Sigmoid colon (tissue), 7 donors: ENCODE measurements around the gene ZBED3. TPM values are rescaled to one million over a fixed set of nuclear protein-coding genes. Genes with fewer than 3 reads are reported as not detected.
A peak's percentile ranks its signal among the peaks of the same experiment; 100 is the strongest.

Experiments used
- DNase-seq: peaks from one replicate; pipeline ENCODE4 v3.0.0-alpha.2; 2019
- H3K27ac ChIP-seq, 4 donors: fragments of 200-600 bp; sonication (generic); one replicate each; pipeline ENCODE4 v1.5.1; 2016 to 2019; ENCODE audit warnings: mild to moderate bottlenecking in 1 of 4
- H3K27me3 ChIP-seq, 3 donors: fragments of 200-600 bp; sonication (generic); one replicate each; pipeline ENCODE4 v1.5.1; 2019; ENCODE audit warnings: mild to moderate bottlenecking in 1 of 3
- H3K36me3 ChIP-seq, 4 donors: fragments of 200-600 bp; sonication (generic); one replicate each; pipeline ENCODE4 v1.5.1; 2016 to 2019
- H3K4me1 ChIP-seq, 4 donors: fragments of 200-600 bp; sonication (generic); one replicate each; pipeline ENCODE4 v1.5.1; 2017 to 2019
- H3K4me3 ChIP-seq, 4 donors: fragments of 200-600 bp; sonication (generic); one replicate each; pipeline ENCODE4 v1.5.1; 2017 to 2019; ENCODE audit warnings: mild to moderate bottlenecking in 2 of 4, moderate library complexity in 1 of 4
- H3K9me3 ChIP-seq, 4 donors: fragments of 200-600 bp in 3 of 4; sonication (generic) in 3 of 4; one replicate each; pipeline versions ENCODE4 v1.5.1 to v1.6.1; 2013 to 2019
- EP300 ChIP-seq, 4 donors: sonication (generic); formaldehyde crosslinking; IDR thresholded peaks; one replicate each; pipeline ENCODE4 v1.6.1; 2017; ENCODE audit warnings: antibody characterized with exemption in 4 of 4
- POLR2A ChIP-seq, 2 donors: fragments of 450-650 bp; IDR thresholded peaks; one replicate each; pipeline ENCODE4 v1.6.1; 2016; ENCODE audit warnings: antibody characterized with exemption in 2 of 2, mild to moderate bottlenecking in 2 of 2, moderate library complexity in 2 of 2
- POLR2AphosphoS5 ChIP-seq, 4 donors: sonication (generic); formaldehyde crosslinking; IDR thresholded peaks; one replicate each; pipeline ENCODE4 v1.6.1; 2017; ENCODE audit warnings: antibody characterized with exemption in 4 of 4
- WGBS, 2 donors: extraction: QIAGEN DNeasy Blood & Tissue Kit; methylation state at CpG; one replicate each; pipeline ENCODE4 v1.1.7; 2013; 5-methylcytosine and 5-hydroxymethylcytosine counted together
- intact Hi-C: fragments of 100-400 bp; cut with DNase I; formaldehyde crosslinking; loops from one replicate; pipeline ENCODE4 v1.15.1; 2023
- polyA plus RNA-seq, 3 donors: library from polyadenylated mRNA; stranded (reverse); fragments of 200-250 nt; gene quantifications; one replicate each; pipeline ENCODE4 v1.2.3, GENCODE V29; 2013
- total RNA-seq, 4 donors: library from RNA; depleted of rRNA; stranded (reverse); fragments of >200 nt; gene quantifications; one replicate each; pipeline ENCODE4 v1.1.0, GENCODE V29; 2016
- TF ChIP-seq, protein P1 (sequence below), 4 experiments: fragments of 450-650 bp in 3 of 4; fragments of 200-600 bp in 1 of 4; IDR thresholded peaks; one replicate each; pipeline ENCODE4 v1.5.1; 2016 to 2019; ENCODE audit warnings: antibody characterized with exemption in 4 of 4, mild to moderate bottlenecking in 3 of 4, moderate library complexity in 2 of 4
- donor health status: healthy with polysubstance abuse.
- donor health status: Bipolar disorder and iron deficiency.
- donor health status: healthy.

The ZBED3 gene
- total and polyA plus RNA-seq, 7 donors: 1.8 to 14.6 (median 7.7) TPM

DNA sequence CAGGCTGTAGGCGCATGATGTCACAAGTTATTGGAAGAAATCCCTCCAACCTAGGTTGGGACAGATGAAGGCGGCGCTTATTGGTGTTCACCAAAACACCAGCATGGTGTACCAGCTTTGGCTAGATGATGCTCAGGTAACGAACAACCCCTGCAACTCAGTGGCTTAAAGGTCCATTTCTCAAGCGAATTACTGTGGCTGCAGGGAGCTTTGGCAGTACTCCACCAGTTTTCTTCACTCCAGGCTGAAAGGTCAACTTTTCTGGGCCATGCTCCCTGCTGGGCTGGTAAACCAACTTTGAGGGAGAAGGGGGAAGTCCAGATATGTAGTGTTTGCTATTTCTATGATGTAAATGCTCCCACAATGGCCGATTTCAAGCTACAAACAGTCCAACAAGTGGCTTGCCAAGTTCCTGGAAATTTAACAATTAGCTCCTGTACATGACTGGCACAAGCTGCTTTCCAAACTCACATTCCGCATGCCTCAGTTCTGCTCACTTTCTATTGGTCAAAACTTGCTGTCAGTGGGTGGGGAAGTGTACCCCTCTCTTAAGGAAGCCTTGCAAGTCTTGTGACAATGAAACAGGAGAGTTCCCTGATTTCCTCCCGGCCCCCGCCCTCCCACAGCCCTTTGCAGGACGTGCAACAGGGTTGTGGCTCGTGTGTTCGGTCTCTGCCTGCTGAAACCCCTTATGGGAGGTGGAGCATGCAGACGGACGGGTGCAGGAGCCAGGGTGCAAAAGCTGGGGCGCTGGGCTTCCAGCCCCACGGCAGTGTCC lies 588 bp upstream of the ZBED3 start:
- no peak for TF ChIP-seq POLR2A (IDR thresholded peaks at IDR 0.05)
- TF ChIP-seq POLR2AphosphoS5 (IDR thresholded peaks at IDR 0.05): no peak
- TF ChIP-seq, protein P1, sequence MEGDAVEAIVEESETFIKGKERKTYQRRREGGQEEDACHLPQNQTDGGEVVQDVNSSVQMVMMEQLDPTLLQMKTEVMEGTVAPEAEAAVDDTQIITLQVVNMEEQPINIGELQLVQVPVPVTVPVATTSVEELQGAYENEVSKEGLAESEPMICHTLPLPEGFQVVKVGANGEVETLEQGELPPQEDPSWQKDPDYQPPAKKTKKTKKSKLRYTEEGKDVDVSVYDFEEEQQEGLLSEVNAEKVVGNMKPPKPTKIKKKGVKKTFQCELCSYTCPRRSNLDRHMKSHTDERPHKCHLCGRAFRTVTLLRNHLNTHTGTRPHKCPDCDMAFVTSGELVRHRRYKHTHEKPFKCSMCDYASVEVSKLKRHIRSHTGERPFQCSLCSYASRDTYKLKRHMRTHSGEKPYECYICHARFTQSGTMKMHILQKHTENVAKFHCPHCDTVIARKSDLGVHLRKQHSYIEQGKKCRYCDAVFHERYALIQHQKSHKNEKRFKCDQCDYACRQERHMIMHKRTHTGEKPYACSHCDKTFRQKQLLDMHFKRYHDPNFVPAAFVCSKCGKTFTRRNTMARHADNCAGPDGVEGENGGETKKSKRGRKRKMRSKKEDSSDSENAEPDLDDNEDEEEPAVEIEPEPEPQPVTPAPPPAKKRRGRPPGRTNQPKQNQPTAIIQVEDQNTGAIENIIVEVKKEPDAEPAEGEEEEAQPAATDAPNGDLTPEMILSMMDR (IDR thresholded peaks at IDR 0.05): no peak
- TF ChIP-seq EP300 (IDR thresholded peaks at IDR 0.05): no peak

GRCh38 chr5:77086368-77086688 lies 757 bp downstream of the ZBED3 start:
- peak overlapping the region; percentile 89 to 97 (median 92) for H3K27ac ChIP-seq
- DNase-seq: no peak
- WGBS, 2 donors: 2 to 3% methylated on average over 6 of the region's 6 CpGs
- H3K27me3 ChIP-seq: no peaks in the 10 kb centered on the region
- intact Hi-C loops: loop anchor here (5.0 kb wide), 1 partner anchor 351 kb away; no protein-coding TSS in a partner anchor
- H3K4me1 ChIP-seq: peaks cover 0 to 24% (median 13%) of the 10 kb centered on the region in 4 donors
- H3K9me3 ChIP-seq: no peaks in the 10 kb centered on the region
- no peaks in the 10 kb centered on the region for H3K36me3 ChIP-seq
- peak overlapping the region; percentile 61 to 93 (median 84) for H3K4me3 ChIP-seq
- TF ChIP-seq EP300 (IDR thresholded peaks at IDR 0.05) (no peak), POLR2AphosphoS5 (IDR thresholded peaks at IDR 0.05) (no peak), POLR2A (IDR thresholded peaks at IDR 0.05) (no peak)
- TF ChIP-seq, protein P1 (IDR thresholded peaks at IDR 0.05): no peak

More for the DNA sequence above, 588 bp upstream of the ZBED3 start:
- DNase-seq: no peak
- peak overlapping the region; percentile 89 to 97 (median 92) for H3K27ac ChIP-seq
- intact Hi-C loops: loop anchor here (5.0 kb wide), 1 partner anchor 350 kb away; no protein-coding TSS in a partner anchor
- 7 to 24% methylated on average over 16 of the region's 16 CpGs for WGBS, 2 donors
- peaks cover 0 to 24% (median 13%) of the 10 kb centered on the region in 4 donors for H3K4me1 ChIP-seq
- no peaks in the 10 kb centered on the region for H3K36me3 ChIP-seq
- H3K4me3 ChIP-seq: peak overlapping the region; percentile 61 to 93 (median 84)
- H3K27me3 ChIP-seq: no peaks in the 10 kb centered on the region
- H3K9me3 ChIP-seq: no peaks in the 10 kb centered on the region

DNA sequence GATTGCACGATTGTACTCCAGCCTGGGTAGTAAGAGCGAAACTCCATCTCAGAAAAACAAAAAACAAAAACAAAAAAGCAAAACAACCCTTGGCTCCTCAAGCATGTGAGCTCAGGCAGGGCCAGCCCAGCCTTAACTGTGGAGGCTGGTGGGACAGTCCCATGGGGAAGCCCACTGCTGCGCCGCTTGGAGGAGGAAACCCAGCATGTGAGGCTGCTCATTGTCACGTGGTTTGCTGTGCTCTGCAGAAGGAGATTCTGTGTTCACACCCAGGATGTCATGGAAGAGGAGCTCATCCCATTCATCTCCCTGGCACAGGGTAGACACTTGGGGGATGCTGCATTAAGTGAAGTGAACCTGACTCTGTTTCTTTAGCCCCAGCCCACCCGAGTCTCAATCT lies 4.0 kb downstream of the ZBED3 start:
- TF ChIP-seq, protein P1 (IDR thresholded peaks at IDR 0.05): no peak
- TF ChIP-seq POLR2A (IDR thresholded peaks at IDR 0.05) (no peak), EP300 (IDR thresholded peaks at IDR 0.05) (no peak), POLR2AphosphoS5 (IDR thresholded peaks at IDR 0.05) (no peak)
- Histone ChIP-seq H3K4me1 (peaks cover 0 to 19% (median 12%) of the 10 kb centered on the region in 4 donors), H3K27me3 (no peaks in the 10 kb centered on the region), H3K4me3 (no peak overlapping the region), H3K36me3 (no peaks in the 10 kb centered on the region), H3K27ac (no peak overlapping the region), H3K9me3 (no peaks in the 10 kb centered on the region)
- DNase-seq: no peak
- 87 to 93% methylated on average over 6 of the region's 6 CpGs for WGBS, 2 donors
- intact Hi-C loops: no loop called here

DNA sequence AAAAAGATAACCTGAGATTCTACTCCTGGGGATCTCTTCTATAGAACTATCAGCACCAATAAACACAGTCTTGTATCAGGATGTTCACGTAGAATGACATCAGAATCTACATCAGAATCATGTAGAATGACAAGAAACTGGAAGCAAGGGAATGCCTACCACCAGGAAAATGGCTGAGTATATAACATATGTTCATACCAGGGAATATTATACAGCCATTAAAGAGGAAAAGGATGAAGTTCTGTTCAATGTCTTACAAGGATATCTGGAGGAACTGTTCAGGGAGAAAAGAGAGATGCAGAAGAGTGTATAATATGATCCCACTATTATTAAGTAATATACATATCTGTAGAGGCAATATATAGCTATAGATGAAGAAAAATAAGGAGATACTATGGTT lies 4.8 kb downstream of the ZBED3 start:
- intact Hi-C loops: no loop called here
- 57 to 100% methylated on average over 1 of the region's 1 CpG for WGBS, 2 donors
- Histone ChIP-seq H3K36me3 (no peaks in the 10 kb centered on the region), H3K27ac (no peak overlapping the region), H3K4me1 (peaks cover 0 to 16% (median 8%) of the 10 kb centered on the region in 4 donors), H3K9me3 (no peaks in the 10 kb centered on the region), H3K4me3 (no peak overlapping the region), H3K27me3 (no peaks in the 10 kb centered on the region)
- no peak for TF ChIP-seq POLR2AphosphoS5 (IDR thresholded peaks at IDR 0.05)
- no peak for TF ChIP-seq POLR2A (IDR thresholded peaks at IDR 0.05)
- no peak for TF ChIP-seq EP300 (IDR thresholded peaks at IDR 0.05)
- TF ChIP-seq, protein P1 (IDR thresholded peaks at IDR 0.05): no peak
- no peak for DNase-seq
